ENCODE results near the gene TSKS. TPM values are rescaled to one million over a fixed set of nuclear protein-coding genes. Genes with fewer than 3 reads are reported as not detected.

TSKS gene
- total RNA-seq, 1 experiment from 2014 or later, result 0.28 TPM

GRCh38 chr19:49741210-49741844 lies 21.8 kb downstream of the TSKS start:
- Histone ChIP-seq H3K4me2 (ENCODE audit: insufficient read depth, insufficient read length, low read length) (no peak overlapping the region), H3K23ac (ENCODE audit: insufficient read length, low read depth, low read length) (no peak overlapping the region), H3K23me2 (ENCODE audit: insufficient read length, low read depth, low read length, poor library complexity, severe bottlenecking) (no peaks in the 10 kb centered on the region), H3K27ac (ENCODE audit: insufficient read length, low read depth, low read length) (no peak overlapping the region), H3K18ac (ENCODE audit: insufficient read length, low read depth, low read length) (no peak overlapping the region), H2BK15ac (ENCODE audit: low read depth, low read length) (no peak overlapping the region), H3K27me3 (ENCODE audit: insufficient read depth, low read length) (no peaks in the 10 kb centered on the region), H3K9ac (ENCODE audit: extremely low read depth, insufficient read length, low read length) (no peak overlapping the region), H2BK20ac (ENCODE audit: low read depth, low read length, poor library complexity, severe bottlenecking) (no peak overlapping the region), H2AK5ac (ENCODE audit: insufficient read length, low read length) (no peak overlapping the region), H3K79me1 (ENCODE audit: insufficient read depth, low read depth, low read length, poor library complexity, severe bottlenecking) (no peaks in the 10 kb centered on the region), H2BK5ac (ENCODE audit: insufficient read length, low read length) (no peak overlapping the region), H4K91ac (ENCODE audit: insufficient read length, low read depth, low read length) (no peak overlapping the region), H4K5ac (ENCODE audit: insufficient read length, low read depth, low read length) (no peak overlapping the region), H4K8ac (replicated peaks; ENCODE audit: insufficient read length, low read depth, low read length) (no peak overlapping the region), H3K79me2 (ENCODE audit: insufficient read depth, low read length) (no peaks in the 10 kb centered on the region), H3K56ac (ENCODE audit: insufficient read length, low read depth, low read length) (no peak overlapping the region), H2BK12ac (ENCODE audit: insufficient read length, low read depth, low read length) (no peak overlapping the region), H4K20me1 (ENCODE audit: control insufficient read depth, insufficient read depth, insufficient read length) (no peaks in the 10 kb centered on the region), H3K4me1 (ENCODE audit: insufficient read depth, low read length) (no peaks in the 10 kb centered on the region), H3K9me3 (ENCODE audit: control insufficient read depth, low read depth, low read length) (no peaks in the 10 kb centered on the region), H3T11ph (ENCODE audit: low read length) (no peak overlapping the region), H2BK120ac (ENCODE audit: low read depth, low read length, poor library complexity, severe bottlenecking) (no peak overlapping the region), H3K14ac (ENCODE audit: insufficient read depth, low read length) (no peak overlapping the region), H3K4ac (ENCODE audit: low read depth, low read length) (no peak overlapping the region), H2AFZ (ENCODE audit: low read length) (no peak overlapping the region)
- peaks cover 8 to 11% of the 10 kb centered on the region in 2 experiments for H3K9me3 Mint-ChIP-seq
- TF ChIP-seq, protein P1, sequence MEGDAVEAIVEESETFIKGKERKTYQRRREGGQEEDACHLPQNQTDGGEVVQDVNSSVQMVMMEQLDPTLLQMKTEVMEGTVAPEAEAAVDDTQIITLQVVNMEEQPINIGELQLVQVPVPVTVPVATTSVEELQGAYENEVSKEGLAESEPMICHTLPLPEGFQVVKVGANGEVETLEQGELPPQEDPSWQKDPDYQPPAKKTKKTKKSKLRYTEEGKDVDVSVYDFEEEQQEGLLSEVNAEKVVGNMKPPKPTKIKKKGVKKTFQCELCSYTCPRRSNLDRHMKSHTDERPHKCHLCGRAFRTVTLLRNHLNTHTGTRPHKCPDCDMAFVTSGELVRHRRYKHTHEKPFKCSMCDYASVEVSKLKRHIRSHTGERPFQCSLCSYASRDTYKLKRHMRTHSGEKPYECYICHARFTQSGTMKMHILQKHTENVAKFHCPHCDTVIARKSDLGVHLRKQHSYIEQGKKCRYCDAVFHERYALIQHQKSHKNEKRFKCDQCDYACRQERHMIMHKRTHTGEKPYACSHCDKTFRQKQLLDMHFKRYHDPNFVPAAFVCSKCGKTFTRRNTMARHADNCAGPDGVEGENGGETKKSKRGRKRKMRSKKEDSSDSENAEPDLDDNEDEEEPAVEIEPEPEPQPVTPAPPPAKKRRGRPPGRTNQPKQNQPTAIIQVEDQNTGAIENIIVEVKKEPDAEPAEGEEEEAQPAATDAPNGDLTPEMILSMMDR (conservative IDR thresholded peaks at IDR 0.05), result no peak
- no CpG with 5 or more reads among the region's 9 CpGs for WGBS (ENCODE audit: extremely low coverage, insufficient read length, low lambda C conversion rate)
- H3K4me3 Mint-ChIP-seq, result no peak overlapping the region; a peak in 1 of 5 replicates
- peaks cover 0 to 3% (median 0%) of the 10 kb centered on the region in 3 experiments; a peak in 3 of 7 replicates for H3K36me3 Mint-ChIP-seq (ENCODE audit: insufficient read depth in 1 of 3, low read depth in 3 of 3)
- H3K27ac Mint-ChIP-seq, result no peak overlapping the region
- no peak for DNase-seq
- no peaks in the 10 kb centered on the region; the same call in 1 of the 2 replicates for H3K27me3 Mint-ChIP-seq (ENCODE audit: low read depth)
- H3K4me1 Mint-ChIP-seq, result peaks cover 0 to 7% of the 10 kb centered on the region in 2 experiments; a peak in 1 of 4 replicates

Data from H9 (cell line).